H1 (cell line): ENCODE data around the gene ETNK1.

Experiments used
- JUN ChIP-seq: IDR thresholded peaks from 2 replicates; pipeline ENCODE4 v1.6.1; 2011; ENCODE audit warnings: low read depth, mild to moderate bottlenecking, improper control_type of control experiment, low read length
- TEAD4 ChIP-seq: IDR thresholded peaks from 2 replicates; pipeline ENCODE4 v1.6.1; 2012; ENCODE audit warnings: low read depth, low read length, inconsistent platforms, mixed read lengths
- TF ChIP-seq, protein P1 (sequence below), 3 experiments: IDR thresholded peaks; 1 replicate in 2 of 3; 2 replicates in 1 of 3; pipeline versions ENCODE4 v1.5.1 to v1.6.1; 2011; ENCODE audit warnings: low read length in 3 of 3, mild to moderate bottlenecking in 3 of 3, inconsistent platforms in 2 of 3, low read depth in 1 of 3, moderate library complexity in 1 of 3; ENCODE audit not compliant: insufficient read depth in 1 of 3; ENCODE audit errors: control extremely low read depth in 1 of 3
- TF ChIP-seq, protein P2 (sequence below): IDR thresholded peaks from 2 replicates; pipeline ENCODE4 v1.6.1; 2011; ENCODE audit warnings: low read length, improper control_type of control experiment

DNA sequence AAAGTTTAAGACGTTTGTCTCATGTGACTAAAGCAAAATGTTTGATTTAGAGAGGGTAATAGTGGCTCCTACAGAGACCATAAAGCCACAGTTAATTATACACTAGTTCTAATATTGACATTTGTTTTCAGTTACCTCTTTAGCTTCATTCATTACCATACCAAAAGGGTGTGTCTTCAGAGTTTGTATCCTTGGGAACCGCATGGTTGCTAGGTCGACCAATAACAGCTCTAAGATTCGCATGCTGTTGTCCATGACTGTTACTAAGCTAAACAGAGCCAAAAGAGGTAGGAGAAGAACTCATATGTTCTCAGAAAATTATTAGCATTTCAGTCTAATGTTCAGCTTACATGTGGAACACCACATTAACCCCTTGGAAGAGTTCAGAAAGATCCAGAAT lies 36.2 kb upstream of the ETNK1 start:
- TF ChIP-seq TEAD4 (no peak), JUN (no peak)
- TF ChIP-seq, protein P1, sequence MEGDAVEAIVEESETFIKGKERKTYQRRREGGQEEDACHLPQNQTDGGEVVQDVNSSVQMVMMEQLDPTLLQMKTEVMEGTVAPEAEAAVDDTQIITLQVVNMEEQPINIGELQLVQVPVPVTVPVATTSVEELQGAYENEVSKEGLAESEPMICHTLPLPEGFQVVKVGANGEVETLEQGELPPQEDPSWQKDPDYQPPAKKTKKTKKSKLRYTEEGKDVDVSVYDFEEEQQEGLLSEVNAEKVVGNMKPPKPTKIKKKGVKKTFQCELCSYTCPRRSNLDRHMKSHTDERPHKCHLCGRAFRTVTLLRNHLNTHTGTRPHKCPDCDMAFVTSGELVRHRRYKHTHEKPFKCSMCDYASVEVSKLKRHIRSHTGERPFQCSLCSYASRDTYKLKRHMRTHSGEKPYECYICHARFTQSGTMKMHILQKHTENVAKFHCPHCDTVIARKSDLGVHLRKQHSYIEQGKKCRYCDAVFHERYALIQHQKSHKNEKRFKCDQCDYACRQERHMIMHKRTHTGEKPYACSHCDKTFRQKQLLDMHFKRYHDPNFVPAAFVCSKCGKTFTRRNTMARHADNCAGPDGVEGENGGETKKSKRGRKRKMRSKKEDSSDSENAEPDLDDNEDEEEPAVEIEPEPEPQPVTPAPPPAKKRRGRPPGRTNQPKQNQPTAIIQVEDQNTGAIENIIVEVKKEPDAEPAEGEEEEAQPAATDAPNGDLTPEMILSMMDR (IDR thresholded peaks at IDR 0.05; ENCODE audit: control extremely low read depth in 1 of 3, insufficient read depth in 1 of 3, low read depth in 1 of 3, low read length in 3 of 3), result no peak
- TF ChIP-seq, protein P2, sequence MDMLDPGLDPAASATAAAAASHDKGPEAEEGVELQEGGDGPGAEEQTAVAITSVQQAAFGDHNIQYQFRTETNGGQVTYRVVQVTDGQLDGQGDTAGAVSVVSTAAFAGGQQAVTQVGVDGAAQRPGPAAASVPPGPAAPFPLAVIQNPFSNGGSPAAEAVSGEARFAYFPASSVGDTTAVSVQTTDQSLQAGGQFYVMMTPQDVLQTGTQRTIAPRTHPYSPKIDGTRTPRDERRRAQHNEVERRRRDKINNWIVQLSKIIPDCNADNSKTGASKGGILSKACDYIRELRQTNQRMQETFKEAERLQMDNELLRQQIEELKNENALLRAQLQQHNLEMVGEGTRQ, result no peak
